ENCODE data around the gene KTN1.

The KTN1 gene

DNA sequence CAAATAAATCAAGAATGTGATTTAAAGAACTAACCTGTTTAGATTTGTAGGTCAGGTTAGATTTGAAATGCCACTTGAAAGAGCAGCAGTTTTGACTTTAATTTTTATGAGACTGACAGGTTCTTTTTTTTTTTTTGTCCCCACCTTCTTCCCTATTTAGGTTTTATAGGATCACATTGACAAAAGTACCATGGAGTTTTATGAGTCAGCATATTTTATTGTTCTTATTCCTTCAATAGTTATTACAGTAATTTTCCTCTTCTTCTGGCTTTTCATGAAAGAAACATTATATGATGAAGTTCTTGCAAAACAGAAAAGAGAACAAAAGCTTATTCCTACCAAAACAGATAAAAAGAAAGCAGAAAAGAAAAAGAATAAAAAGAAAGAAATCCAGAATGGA is 31.9 kb downstream of the KTN1 start:
- DNase-seq (ENCODE audit: low read depth): no peak

GRCh38 chr14:55614304-55614703 is 34.3 kb downstream of the KTN1 start:
- DNase-seq (ENCODE audit: low read depth): no peak

- DNase-seq (ENCODE audit: low read depth): no peak
Measured at GRCh38 chr14:55620277-55620676, 40.3 kb downstream of the KTN1 start.

DNA sequence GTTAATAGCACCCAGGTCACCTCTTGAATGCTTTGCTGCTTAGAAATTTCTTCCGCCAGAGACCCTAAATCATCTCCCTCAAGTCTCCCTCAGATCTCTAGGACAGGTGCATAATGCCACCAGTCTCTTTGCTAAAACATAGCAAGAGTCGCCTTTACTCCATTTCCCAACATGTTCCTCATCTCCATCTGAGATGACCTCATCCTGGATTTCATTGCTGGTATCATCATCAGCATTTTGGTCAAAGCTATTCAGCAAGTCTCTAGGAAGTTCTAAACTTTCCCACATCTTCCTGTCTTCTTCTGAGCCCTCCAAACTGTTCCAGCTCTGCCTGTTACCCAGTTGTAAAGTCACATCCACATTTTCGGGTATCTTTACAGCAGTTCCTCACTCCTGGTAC is 41.0 kb downstream of the KTN1 start:
- no peak for DNase-seq (ENCODE audit: low read depth)

GRCh38 chr14:55621391-55621790 is 41.4 kb downstream of the KTN1 start:
- no peak for DNase-seq (ENCODE audit: low read depth)

DNA sequence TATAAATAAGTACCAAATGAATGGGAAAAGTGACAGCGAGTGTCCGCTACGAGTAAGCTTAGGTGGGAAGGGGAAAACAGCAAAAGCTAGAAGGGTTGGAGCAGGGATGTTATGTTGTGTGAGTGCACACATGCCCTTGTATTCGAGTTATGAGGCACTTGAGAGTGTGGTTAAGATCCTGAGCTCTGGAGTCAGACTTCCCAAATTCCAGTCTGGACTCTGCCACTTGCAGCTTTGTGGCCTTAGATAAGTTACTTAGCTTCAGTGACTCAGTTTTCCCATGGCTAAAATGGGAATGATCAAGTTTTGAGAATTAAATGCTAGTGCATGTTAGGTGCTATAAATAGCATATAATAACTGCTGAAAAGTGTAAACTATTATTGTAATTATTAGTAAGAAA is 44.9 kb downstream of the KTN1 start:
- no peak for DNase-seq (ENCODE audit: low read depth)

DNA sequence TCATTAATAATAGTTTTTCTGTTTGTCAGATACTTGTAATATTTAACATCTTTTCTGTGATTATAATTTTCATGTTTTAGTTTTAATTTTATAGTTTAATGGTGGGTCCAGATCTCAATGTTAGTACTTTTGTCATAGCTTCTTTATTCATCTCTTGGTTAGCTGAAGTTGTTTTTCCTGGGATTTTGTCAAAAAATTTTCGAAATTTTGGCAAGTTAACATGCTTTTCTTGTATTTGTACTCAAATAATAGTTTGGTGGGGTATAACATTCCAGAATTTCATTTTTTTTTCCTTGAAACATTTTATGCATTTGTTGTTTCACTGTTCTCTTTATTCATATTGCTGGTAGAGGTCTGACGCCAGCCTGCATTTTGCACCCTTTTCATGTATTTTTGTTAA is 45.5 kb downstream of the KTN1 start:
- no peak for DNase-seq (ENCODE audit: low read depth)

- DNase-seq (ENCODE audit: low read depth): no peak
Measured at GRCh38 chr14:55626131-55626530, 46.1 kb downstream of the KTN1 start.

GRCh38 chr14:55628426-55628825 is 48.4 kb downstream of the KTN1 start:
- no peak for DNase-seq (ENCODE audit: low read depth)

- no peak for DNase-seq (ENCODE audit: low read depth)
Measured at GRCh38 chr14:55638665-55639064, 58.7 kb downstream of the KTN1 start.

DNA sequence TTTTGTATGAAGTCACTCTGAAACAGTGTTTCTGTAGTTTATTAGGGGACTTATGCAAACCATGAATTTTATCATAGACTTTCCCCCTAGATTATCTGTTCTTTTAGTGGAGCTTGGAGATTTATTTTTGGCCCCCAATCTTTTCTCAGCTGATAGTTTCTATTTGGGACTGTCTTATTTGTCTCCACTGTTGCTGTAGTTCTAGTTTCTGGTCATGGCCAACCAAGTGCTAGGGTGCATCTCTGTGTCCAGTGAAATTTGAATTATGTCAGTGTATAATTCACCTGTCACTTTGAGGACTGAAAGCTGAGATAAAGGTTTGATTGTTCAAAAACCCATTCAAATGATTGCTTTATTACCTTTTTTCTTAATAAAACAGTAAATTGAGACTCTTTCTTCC is 61.3 kb downstream of the KTN1 start:
- DNase-seq (ENCODE audit: low read depth): no peak

DNA sequence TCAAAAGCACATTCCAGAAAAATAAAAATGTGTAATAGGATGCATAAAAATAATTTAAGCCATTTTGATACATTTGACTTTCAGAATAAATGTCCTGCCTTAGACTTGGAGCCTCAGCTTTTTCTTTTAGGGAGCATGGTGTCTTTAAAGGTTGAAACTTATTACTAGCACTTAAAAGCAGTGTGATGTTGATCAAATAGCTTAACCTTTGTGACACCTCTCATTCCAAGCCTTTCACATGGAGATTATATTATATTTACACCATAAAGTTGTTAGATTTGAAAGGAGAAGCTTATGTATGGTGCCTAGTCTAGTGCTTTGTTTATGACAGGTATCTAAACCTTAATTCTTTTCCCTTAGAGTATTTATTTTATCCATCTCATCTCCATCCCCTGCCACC is 61.9 kb downstream of the KTN1 start:
- no peak for DNase-seq (ENCODE audit: low read depth)

- DNase-seq (ENCODE audit: low read depth): no peak
Measured at GRCh38 chr14:55645145-55645544, 65.1 kb downstream of the KTN1 start.

- DNase-seq (ENCODE audit: low read depth): no peak
Measured at GRCh38 chr14:55645845-55646832, 66.1 kb downstream of the KTN1 start.

- no peak for DNase-seq (ENCODE audit: low read depth)
Measured at GRCh38 chr14:55650992-55651391, 71.0 kb downstream of the KTN1 start.

DNA sequence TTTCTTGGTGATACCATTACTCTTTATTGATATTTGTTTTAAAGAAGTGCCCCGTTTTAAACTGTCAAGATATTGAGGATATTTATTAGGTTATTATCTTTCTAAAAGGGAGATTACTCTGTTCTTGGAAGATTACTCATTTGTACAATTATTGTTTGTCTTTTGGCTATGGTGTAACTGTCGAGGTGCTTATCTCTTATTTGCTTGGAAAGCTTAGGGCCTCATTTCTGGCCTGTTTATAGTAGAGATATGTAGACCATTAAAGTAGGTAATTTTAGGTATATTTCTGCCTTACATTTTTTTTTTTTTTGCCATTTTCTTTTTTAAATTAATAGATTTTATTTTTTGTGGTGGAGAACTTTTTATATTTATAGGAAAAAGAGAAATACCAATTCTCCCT is 74.2 kb downstream of the KTN1 start:
- DNase-seq (ENCODE audit: low read depth): no peak

GRCh38 chr14:55661029-55661428 is 81.0 kb downstream of the KTN1 start:
- no peak for DNase-seq (ENCODE audit: low read depth)

DNA sequence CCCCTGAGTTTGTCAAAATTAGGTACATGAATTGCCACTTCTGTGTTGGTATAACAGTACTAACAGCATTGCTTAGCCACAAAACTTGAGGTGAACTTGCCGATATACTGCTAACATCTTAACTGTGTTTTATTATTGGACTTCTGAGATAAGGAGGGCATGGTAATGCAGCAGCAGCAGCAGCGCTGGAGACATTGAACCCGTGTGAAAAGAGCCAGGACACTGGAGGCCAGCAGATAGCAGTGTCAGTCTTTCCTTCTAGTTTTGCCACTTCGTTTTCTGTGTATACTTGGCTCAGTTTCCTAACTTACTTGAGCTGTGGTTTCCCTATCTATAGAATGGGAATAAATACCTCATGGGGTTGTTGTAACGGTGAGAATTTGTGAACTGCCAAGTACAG is 82.7 kb downstream of the KTN1 start:
- no peak for DNase-seq (ENCODE audit: low read depth)

- DNase-seq (ENCODE audit: low read depth): no peak
Measured at GRCh38 chr14:55665067-55665675, 85.2 kb downstream of the KTN1 start.

GRCh38 chr14:55667801-55668200 is 87.8 kb downstream of the KTN1 start:
- no peak for DNase-seq (ENCODE audit: low read depth)

DNA sequence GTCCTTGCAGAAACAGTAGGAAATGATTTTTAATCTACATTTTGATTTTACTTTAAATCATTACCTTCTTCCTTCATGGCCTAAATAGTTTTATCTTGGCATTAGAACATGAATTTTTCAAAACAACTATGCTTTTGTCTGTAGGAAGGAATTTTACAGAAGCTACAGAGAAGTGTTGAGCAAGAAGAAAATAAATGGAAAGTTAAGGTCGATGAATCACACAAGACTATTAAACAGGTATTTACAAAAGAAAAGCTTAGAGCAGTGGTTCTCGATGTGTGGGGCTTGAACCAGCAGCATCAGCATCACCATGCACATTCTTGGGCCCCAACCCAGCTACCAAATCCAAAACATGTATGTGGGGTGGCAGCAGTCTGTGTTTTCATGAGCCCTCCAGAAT is 91.6 kb downstream of the KTN1 start:
- DNase-seq (ENCODE audit: low read depth): no peak

DNA sequence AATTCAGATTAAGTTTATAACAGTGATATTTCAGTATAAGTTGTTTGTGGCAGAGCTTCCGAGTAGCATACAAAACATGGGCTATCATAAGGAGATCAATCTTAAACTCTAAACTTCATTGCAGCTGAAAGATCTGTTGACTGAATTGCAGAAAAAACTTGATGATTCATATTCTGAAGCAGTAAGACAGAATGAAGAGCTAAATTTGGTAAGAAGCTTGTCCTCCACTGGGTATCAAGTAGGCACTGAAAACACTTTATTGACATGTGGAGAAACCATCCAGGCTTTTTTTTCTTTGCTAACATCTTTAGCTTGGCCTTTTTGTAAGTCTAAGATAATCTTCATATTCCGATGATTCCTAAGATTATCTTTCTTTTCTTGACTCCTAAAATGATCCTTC is 93.0 kb downstream of the KTN1 start:
- DNase-seq (ENCODE audit: low read depth): no peak

DNA sequence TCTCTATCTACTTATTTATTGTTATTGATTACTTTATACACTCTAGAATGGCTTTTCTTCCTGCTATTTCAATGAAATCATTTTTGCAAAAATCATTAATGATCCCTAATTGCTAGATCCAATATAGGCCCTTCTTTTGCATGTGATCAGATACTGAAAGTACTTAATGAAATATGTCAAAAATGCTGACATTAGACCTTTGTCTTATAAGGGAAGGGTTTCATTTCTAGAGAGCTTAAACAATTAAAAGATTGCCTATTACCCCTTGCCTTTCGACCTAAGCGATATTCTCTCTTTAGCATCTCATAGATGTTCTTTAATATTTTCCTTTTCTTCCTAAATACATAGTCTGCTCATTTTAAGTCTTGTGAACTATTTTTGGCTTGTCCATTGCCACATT is 101.1 kb downstream of the KTN1 start:
- DNase-seq (ENCODE audit: low read depth): no peak

All from activated gamma-delta T cell treated with anti-CD3 and anti-CD28 coated beads, Interleukin-2, amount 50 U/mL, for 16 hours (primary cell).